ENCODE results near the gene LMX1B.

The LMX1B gene

DNA sequence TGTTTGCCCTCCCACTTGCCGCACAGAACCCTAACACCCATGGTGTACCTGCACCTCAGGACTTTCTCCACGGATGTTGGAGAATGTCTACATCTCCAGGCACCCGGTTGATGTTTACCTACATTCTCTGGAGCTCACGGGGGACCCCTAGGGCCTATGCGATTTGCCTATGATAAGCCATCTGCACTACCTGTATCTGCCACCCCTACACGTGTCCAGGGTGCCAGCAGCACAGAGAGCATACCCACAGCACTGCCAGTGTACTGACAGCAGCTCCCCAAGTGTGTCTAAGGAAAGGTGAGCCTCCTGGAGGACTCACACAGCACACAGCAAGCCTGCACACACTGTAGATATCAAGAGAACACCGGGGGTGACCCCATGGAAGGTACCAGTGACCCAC is 31.3 kb upstream of the LMX1B start:
- Histone ChIP-seq H3K9me3 (ENCODE audit: insufficient read depth, low read depth, low read length) (peaks cover 3% of the 10 kb centered on the region), H4K8ac (ENCODE audit: low read depth, low read length) (no peak overlapping the region), H2BK5ac (ENCODE audit: low read depth, low read length, poor library complexity) (no peak overlapping the region), H4K91ac (ENCODE audit: low read depth, low read length) (no peak overlapping the region), H3K27me3 (ENCODE audit: insufficient read depth, low read length) (no peaks in the 10 kb centered on the region), H2AFZ (ENCODE audit: insufficient read depth, low read length, poor library complexity) (no peak overlapping the region), H3K23ac (ENCODE audit: low read length) (peak overlapping the region; percentile 17), H3K79me1 (ENCODE audit: low read length) (no peaks in the 10 kb centered on the region), H3K4ac (ENCODE audit: low read depth, low read length) (no peak overlapping the region), H3K4me1 (ENCODE audit: control insufficient read depth in 1 of 2, insufficient read depth in 2 of 2, low read length in 2 of 2) (no peaks in the 10 kb centered on the region), H3K18ac (ENCODE audit: low read length) (no peak overlapping the region), H2BK12ac (ENCODE audit: low read length) (no peak overlapping the region), H3K9ac (ENCODE audit: low read length) (no peak overlapping the region), H3K4me3 (ENCODE audit: low read depth, low read length) (no peak overlapping the region), H3K36me3 (ENCODE audit: control insufficient read depth in 1 of 2, insufficient read depth in 2 of 2, low read length in 2 of 2) (no peaks in the 10 kb centered on the region), H3K4me2 (ENCODE audit: low read length) (no peak overlapping the region), H3K79me2 (ENCODE audit: control insufficient read depth, insufficient read depth, low read length, poor library complexity) (no peaks in the 10 kb centered on the region), H3K14ac (ENCODE audit: low read length) (no peak overlapping the region), H3K27ac (ENCODE audit: low read depth, low read length) (no peak overlapping the region), H2AK5ac (ENCODE audit: low read length) (no peak overlapping the region), H2BK120ac (ENCODE audit: insufficient read depth, low read length, poor library complexity) (no peak overlapping the region), H4K12ac (ENCODE audit: low read depth, low read length) (no peak overlapping the region)
- WGBS (ENCODE audit: extremely low coverage, insufficient coverage, insufficient read length) = no CpG with 5 or more reads among the region's 7 CpGs
- no peak for DNase-seq

DNA sequence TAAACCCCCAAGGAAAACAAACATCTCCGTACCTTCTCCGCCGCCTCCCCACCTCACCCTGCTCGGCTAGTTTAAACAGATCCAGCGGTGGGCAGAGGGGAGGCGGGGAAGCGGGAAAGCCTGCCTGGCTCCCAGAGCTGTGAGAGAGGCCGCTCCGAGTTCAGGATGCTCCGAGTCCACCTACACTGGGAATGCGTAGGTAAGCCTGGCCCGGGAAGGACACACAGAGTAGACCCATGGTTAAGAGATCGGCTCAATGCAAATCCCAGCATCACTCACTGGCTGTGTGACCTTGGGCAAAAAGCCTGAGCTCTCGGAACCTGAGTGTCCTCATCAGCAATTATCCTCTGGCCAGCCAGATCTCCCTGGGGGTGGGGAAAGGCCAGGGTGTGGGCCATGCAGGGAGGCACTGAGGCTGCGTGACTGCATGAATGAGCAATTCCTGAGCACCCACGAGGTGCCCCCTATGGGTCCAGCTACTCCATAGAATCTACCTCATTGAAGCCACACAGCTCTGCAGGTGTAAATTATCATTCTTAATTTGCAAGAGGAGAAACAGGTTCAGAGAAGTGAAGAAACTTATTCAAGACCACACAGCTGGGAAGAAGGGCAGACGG is 30.5 kb upstream of the LMX1B start:
- no peak overlapping the region for H3K4me3 ChIP-seq (ENCODE audit: low read depth, low read length)
- H3K9ac ChIP-seq (ENCODE audit: low read length) = no peak overlapping the region
- no peak overlapping the region for H4K8ac ChIP-seq (ENCODE audit: low read depth, low read length)
- H3K79me1 ChIP-seq (ENCODE audit: low read length) = no peaks in the 10 kb centered on the region
- no CpG with 5 or more reads among the region's 17 CpGs for WGBS (ENCODE audit: extremely low coverage, insufficient coverage, insufficient read length)
- DNase-seq = no peak
- H3K4ac ChIP-seq (ENCODE audit: low read depth, low read length) = no peak overlapping the region
- no peak overlapping the region for H2AFZ ChIP-seq (ENCODE audit: insufficient read depth, low read length, poor library complexity)
- peaks cover 0 to 2% of the 10 kb centered on the region in 2 experiments for H3K4me1 ChIP-seq (ENCODE audit: control insufficient read depth in 1 of 2, insufficient read depth in 2 of 2, low read length in 2 of 2)
- no peak overlapping the region for H3K18ac ChIP-seq (ENCODE audit: low read length)
- H3K14ac ChIP-seq (ENCODE audit: low read length) = no peak overlapping the region
- H4K12ac ChIP-seq (ENCODE audit: low read depth, low read length) = no peak overlapping the region
- H3K23ac ChIP-seq (ENCODE audit: low read length) = no peak overlapping the region
- no peak overlapping the region for H3K4me2 ChIP-seq (ENCODE audit: low read length)
- H2BK120ac ChIP-seq (ENCODE audit: insufficient read depth, low read length, poor library complexity) = no peak overlapping the region
- no peak overlapping the region for H3K27ac ChIP-seq (ENCODE audit: low read depth, low read length)
- H4K91ac ChIP-seq (ENCODE audit: low read depth, low read length) = no peak overlapping the region
- H3K79me2 ChIP-seq (ENCODE audit: control insufficient read depth, insufficient read depth, low read length, poor library complexity) = no peaks in the 10 kb centered on the region
- H3K9me3 ChIP-seq (ENCODE audit: insufficient read depth, low read depth, low read length) = peaks cover 7% of the 10 kb centered on the region
- H2BK5ac ChIP-seq (ENCODE audit: low read depth, low read length, poor library complexity) = no peak overlapping the region
- H3K36me3 ChIP-seq (ENCODE audit: control insufficient read depth in 1 of 2, insufficient read depth in 2 of 2, low read length in 2 of 2) = no peaks in the 10 kb centered on the region
- H3K27me3 ChIP-seq (ENCODE audit: insufficient read depth, low read length) = no peaks in the 10 kb centered on the region
- H2BK12ac ChIP-seq (ENCODE audit: low read length) = no peak overlapping the region
- no peak overlapping the region for H2AK5ac ChIP-seq (ENCODE audit: low read length)

DNA sequence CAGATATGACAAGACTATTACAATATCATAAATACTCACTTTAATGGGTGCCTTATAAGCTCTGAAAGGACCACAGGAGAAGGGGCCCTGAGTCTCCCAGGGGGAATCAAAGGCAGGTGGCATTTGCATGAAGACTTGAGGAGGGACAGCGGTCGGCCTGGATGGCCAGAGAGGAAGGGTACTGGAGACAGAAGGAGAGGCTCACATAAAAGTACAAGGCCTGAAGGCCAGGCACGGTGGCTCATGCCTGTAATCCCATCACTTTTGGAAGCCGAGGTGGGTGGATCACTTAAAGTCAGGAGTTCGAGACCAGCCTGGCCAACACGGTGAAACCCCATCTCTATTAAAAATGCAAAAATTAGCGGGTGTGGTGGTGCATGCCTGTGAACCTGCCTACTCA is 29.1 kb upstream of the LMX1B start:
- Histone ChIP-seq H3K14ac (ENCODE audit: low read length) (no peak overlapping the region), H3K9me3 (ENCODE audit: insufficient read depth, low read depth, low read length) (peaks cover 9% of the 10 kb centered on the region), H3K79me2 (ENCODE audit: control insufficient read depth, insufficient read depth, low read length, poor library complexity) (no peaks in the 10 kb centered on the region), H4K8ac (ENCODE audit: low read depth, low read length) (no peak overlapping the region), H2AK5ac (ENCODE audit: low read length) (no peak overlapping the region), H3K27ac (ENCODE audit: low read depth, low read length) (no peak overlapping the region), H3K4me3 (ENCODE audit: low read depth, low read length) (no peak overlapping the region), H3K9ac (ENCODE audit: low read length) (no peak overlapping the region), H4K12ac (ENCODE audit: low read depth, low read length) (no peak overlapping the region), H2BK12ac (ENCODE audit: low read length) (no peak overlapping the region), H3K4me2 (ENCODE audit: low read length) (no peak overlapping the region), H2BK5ac (ENCODE audit: low read depth, low read length, poor library complexity) (no peak overlapping the region), H3K18ac (ENCODE audit: low read length) (no peak overlapping the region), H4K91ac (ENCODE audit: low read depth, low read length) (no peak overlapping the region), H3K36me3 (ENCODE audit: control insufficient read depth in 1 of 2, insufficient read depth in 2 of 2, low read length in 2 of 2) (no peaks in the 10 kb centered on the region), H3K23ac (ENCODE audit: low read length) (no peak overlapping the region), H3K79me1 (ENCODE audit: low read length) (no peaks in the 10 kb centered on the region), H2BK120ac (ENCODE audit: insufficient read depth, low read length, poor library complexity) (no peak overlapping the region), H3K4me1 (ENCODE audit: control insufficient read depth in 1 of 2, insufficient read depth in 2 of 2, low read length in 2 of 2) (peaks cover 0 to 2% of the 10 kb centered on the region in 2 experiments), H2AFZ (ENCODE audit: insufficient read depth, low read length, poor library complexity) (no peak overlapping the region), H3K4ac (ENCODE audit: low read depth, low read length) (no peak overlapping the region), H3K27me3 (ENCODE audit: insufficient read depth, low read length) (no peaks in the 10 kb centered on the region)
- DNase-seq = no peak
- no CpG with 5 or more reads among the region's 7 CpGs for WGBS (ENCODE audit: extremely low coverage, insufficient coverage, insufficient read length)

DNA sequence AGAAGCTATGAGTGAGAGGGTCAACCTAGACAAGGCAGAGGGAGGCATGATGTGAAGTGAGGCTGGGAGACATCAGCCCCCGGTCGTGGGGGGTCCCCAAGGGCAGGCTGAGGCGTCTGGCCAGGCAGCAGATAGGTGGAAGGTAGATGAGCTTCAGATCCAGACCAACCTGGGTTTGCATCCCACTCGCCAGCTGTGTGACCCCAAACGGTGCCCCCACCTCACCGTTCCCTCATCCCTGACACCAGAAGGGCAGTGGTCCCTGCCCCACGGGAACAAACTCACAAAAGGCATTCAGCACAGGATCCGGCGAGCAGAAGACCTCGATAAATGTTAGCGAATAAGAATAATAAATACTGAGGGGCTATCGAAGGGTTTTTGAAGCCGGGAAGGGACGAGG is 27.5 kb upstream of the LMX1B start:
- H4K91ac ChIP-seq (ENCODE audit: low read depth, low read length) = no peak overlapping the region
- no peaks in the 10 kb centered on the region for H3K27me3 ChIP-seq (ENCODE audit: insufficient read depth, low read length)
- WGBS (ENCODE audit: extremely low coverage, insufficient coverage, insufficient read length) = no CpG with 5 or more reads among the region's 14 CpGs
- H3K4ac ChIP-seq (ENCODE audit: low read depth, low read length) = no peak overlapping the region
- no peak overlapping the region for H3K14ac ChIP-seq (ENCODE audit: low read length)
- no peak for DNase-seq
- no peak overlapping the region for H3K4me3 ChIP-seq (ENCODE audit: low read depth, low read length)
- H2BK5ac ChIP-seq (ENCODE audit: low read depth, low read length, poor library complexity) = no peak overlapping the region
- H2BK120ac ChIP-seq (ENCODE audit: insufficient read depth, low read length, poor library complexity) = no peak overlapping the region
- no peak overlapping the region for H3K27ac ChIP-seq (ENCODE audit: low read depth, low read length)
- no peak overlapping the region for H4K8ac ChIP-seq (ENCODE audit: low read depth, low read length)
- H3K9ac ChIP-seq (ENCODE audit: low read length) = no peak overlapping the region
- H3K79me1 ChIP-seq (ENCODE audit: low read length) = no peaks in the 10 kb centered on the region
- H3K4me1 ChIP-seq (ENCODE audit: control insufficient read depth in 1 of 2, insufficient read depth in 2 of 2, low read length in 2 of 2) = peaks cover 0 to 2% of the 10 kb centered on the region in 2 experiments
- H3K79me2 ChIP-seq (ENCODE audit: control insufficient read depth, insufficient read depth, low read length, poor library complexity) = no peaks in the 10 kb centered on the region
- H3K23ac ChIP-seq (ENCODE audit: low read length) = no peak overlapping the region
- no peak overlapping the region for H3K18ac ChIP-seq (ENCODE audit: low read length)
- H2AK5ac ChIP-seq (ENCODE audit: low read length) = no peak overlapping the region
- no peaks in the 10 kb centered on the region for H3K36me3 ChIP-seq (ENCODE audit: control insufficient read depth in 1 of 2, insufficient read depth in 2 of 2, low read length in 2 of 2)
- H2BK12ac ChIP-seq (ENCODE audit: low read length) = no peak overlapping the region
- no peak overlapping the region for H2AFZ ChIP-seq (ENCODE audit: insufficient read depth, low read length, poor library complexity)
- peaks cover 9% of the 10 kb centered on the region for H3K9me3 ChIP-seq (ENCODE audit: insufficient read depth, low read depth, low read length)
- H4K12ac ChIP-seq (ENCODE audit: low read depth, low read length) = no peak overlapping the region
- H3K4me2 ChIP-seq (ENCODE audit: low read length) = no peak overlapping the region

All from trophoblast cell (in vitro differentiated cells and primary cell).